T-helper 17 cell (primary cell): ENCODE results near the gene ZNRF2. TPM values are rescaled to one million over a fixed set of nuclear protein-coding genes. Genes with fewer than 3 reads are reported as not detected.
"Not testable (repeated sequence)": the region's sequence is repeated elsewhere in the genome, so short reads cannot be mapped to it uniquely, and the experiment has no call there.

ENCODE experiments used
- ATAC-seq: fragments of 150-1000 bp; cut with Tn5 transposase; 2 replicates; pipeline ENCODE4 v1.10.0; 2021; ENCODE audit warnings: mild to moderate bottlenecking, moderate library complexity
- DNase-seq, 3 donors: peaks; one replicate each; pipeline versions ENCODE4 v3.0.0 to v3.0.0-alpha.2; 2020 to 2021
- H3K9me3 ChIP-seq: one replicate; pipeline ENCODE4 v1.7.0; 2013; ENCODE audit warnings: low read length, mild to moderate bottlenecking; ENCODE audit not compliant: control insufficient read depth, poor library complexity, severe bottlenecking
- H3K27ac Mint-ChIP-seq: one replicate; pipeline ENCODE4 v1.8.0; 2022; ENCODE audit warnings: mild to moderate bottlenecking, moderate library complexity, mixed read lengths
- H3K27me3 Mint-ChIP-seq: one replicate; pipeline ENCODE4 v1.8.0; 2022; ENCODE audit warnings: mixed read lengths
- H3K36me3 Mint-ChIP-seq: one replicate; pipeline ENCODE4 v1.8.0; 2022; ENCODE audit warnings: low read depth, mixed read lengths
- H3K4me1 Mint-ChIP-seq: one replicate; pipeline ENCODE4 v1.8.0; 2022; ENCODE audit warnings: mild to moderate bottlenecking, mixed read lengths
- H3K4me3 Mint-ChIP-seq: one replicate; pipeline ENCODE4 v1.8.0; 2022; ENCODE audit warnings: mild to moderate bottlenecking, moderate library complexity, mixed read lengths
- total RNA-seq, 4 donors: library from RNA in 2 of 4; stranded (reverse) in 2 of 4; gene quantifications; one replicate each; pipeline ENCODE4 v1.2.3 and lab custom pipeline; 2022 to 2026

ZNRF2 gene
- total RNA-seq, 2 donors from 2014 or later: 26.8 to 31.6 TPM

GRCh38 chr7:30369879-30370278 lies 85.5 kb downstream of the ZNRF2 start:
- no peaks in the 10 kb centered on the region for H3K27me3 Mint-ChIP-seq
- no peak overlapping the region for H3K4me3 Mint-ChIP-seq
- ATAC-seq (no peak), DNase-seq (no peak)
- no peak overlapping the region for H3K27ac Mint-ChIP-seq
- peaks cover 3% of the 10 kb centered on the region for H3K36me3 Mint-ChIP-seq
- no peaks in the 10 kb centered on the region for H3K9me3 ChIP-seq
- H3K4me1 Mint-ChIP-seq: peaks cover 3% of the 10 kb centered on the region

GRCh38 chr7:30371321-30371720 lies 86.9 kb downstream of the ZNRF2 start:
- H3K36me3 Mint-ChIP-seq: peaks cover 3% of the 10 kb centered on the region
- DNase-seq (no peak), ATAC-seq (no peak)
- peaks cover 3% of the 10 kb centered on the region for H3K4me1 Mint-ChIP-seq
- no peaks in the 10 kb centered on the region for H3K27me3 Mint-ChIP-seq
- H3K27ac Mint-ChIP-seq: no peak overlapping the region
- no peak overlapping the region for H3K4me3 Mint-ChIP-seq
- no peaks in the 10 kb centered on the region for H3K9me3 ChIP-seq

GRCh38 chr7:30378275-30378674 lies 93.9 kb downstream of the ZNRF2 start:
- DNase-seq (no peak), ATAC-seq (no peak)
- H3K4me1 Mint-ChIP-seq: peaks cover 9% of the 10 kb centered on the region
- H3K9me3 ChIP-seq: no peaks in the 10 kb centered on the region
- no peaks in the 10 kb centered on the region for H3K27me3 Mint-ChIP-seq
- peaks cover 2% of the 10 kb centered on the region for H3K36me3 Mint-ChIP-seq
- H3K4me3 Mint-ChIP-seq: no peak overlapping the region
- no peak overlapping the region for H3K27ac Mint-ChIP-seq

GRCh38 chr7:30379131-30379530 lies 94.7 kb downstream of the ZNRF2 start:
- ATAC-seq (no peak), DNase-seq (no peak)
- Mint-ChIP-seq H3K4me1 (peaks cover 7% of the 10 kb centered on the region), H3K36me3 (no peaks in the 10 kb centered on the region), H3K27me3 (no peaks in the 10 kb centered on the region), H3K27ac (no peak overlapping the region), H3K4me3 (no peak overlapping the region)
- H3K9me3 ChIP-seq: no peaks in the 10 kb centered on the region

GRCh38 chr7:30379741-30380140 lies 95.3 kb downstream of the ZNRF2 start:
- H3K27me3 Mint-ChIP-seq: no peaks in the 10 kb centered on the region

GRCh38 chr7:30380294-30380693 lies 95.9 kb downstream of the ZNRF2 start:
- DNase-seq (no peak), ATAC-seq (no peak)
- Mint-ChIP-seq H3K4me1 (peaks cover 7% of the 10 kb centered on the region), H3K27me3 (no peaks in the 10 kb centered on the region), H3K36me3 (no peaks in the 10 kb centered on the region), H3K27ac (no peak overlapping the region), H3K4me3 (no peak overlapping the region)
- H3K9me3 ChIP-seq: no peaks in the 10 kb centered on the region

More at GRCh38 chr7:30379741-30380140, 95.3 kb downstream of the ZNRF2 start:
- Mint-ChIP-seq H3K4me1 (peaks cover 7% of the 10 kb centered on the region), H3K4me3 (no peak overlapping the region), H3K27ac (no peak overlapping the region), H3K36me3 (no peaks in the 10 kb centered on the region)
- ATAC-seq (no peak), DNase-seq (no peak)
- H3K9me3 ChIP-seq: no peaks in the 10 kb centered on the region

- H3K27me3 Mint-ChIP-seq, H3K4me1 Mint-ChIP-seq, DNase-seq, H3K27ac Mint-ChIP-seq, H3K9me3 ChIP-seq, H3K4me3 Mint-ChIP-seq, ATAC-seq, H3K36me3 Mint-ChIP-seq: not testable (repeated sequence)
Observed at GRCh38 chr7:30380824-30381223, 96.4 kb downstream of the ZNRF2 start.

- Mint-ChIP-seq H3K36me3 (no peaks in the 10 kb centered on the region), H3K27ac (no peak overlapping the region), H3K4me1 (peaks cover 6% of the 10 kb centered on the region), H3K4me3 (no peak overlapping the region), H3K27me3 (no peaks in the 10 kb centered on the region)
- DNase-seq: no peak
- ATAC-seq: no peak
- H3K9me3 ChIP-seq: no peaks in the 10 kb centered on the region
Observed at GRCh38 chr7:30382607-30383006, 98.2 kb downstream of the ZNRF2 start.

GRCh38 chr7:30389791-30390190 lies 105.4 kb downstream of the ZNRF2 start:
- H3K9me3 ChIP-seq: no peaks in the 10 kb centered on the region
- Mint-ChIP-seq H3K4me1 (peaks cover 9% of the 10 kb centered on the region), H3K36me3 (peaks cover 7% of the 10 kb centered on the region), H3K27ac (peak overlapping the region; percentile 29), H3K4me3 (no peak overlapping the region), H3K27me3 (no peaks in the 10 kb centered on the region)
- ATAC-seq: no peak
- DNase-seq: no peak

- no peaks in the 10 kb centered on the region for H3K27me3 Mint-ChIP-seq
- ATAC-seq: no peak
- H3K36me3 Mint-ChIP-seq: peaks cover 8% of the 10 kb centered on the region
- DNase-seq: no peak
- no peak overlapping the region for H3K4me3 Mint-ChIP-seq
- no peaks in the 10 kb centered on the region for H3K9me3 ChIP-seq
- peaks cover 9% of the 10 kb centered on the region for H3K4me1 Mint-ChIP-seq
- peak overlapping the region; percentile 29 for H3K27ac Mint-ChIP-seq
Observed at GRCh38 chr7:30390736-30391636, 106.6 kb downstream of the ZNRF2 start.

GRCh38 chr7:30391806-30392205 lies 107.4 kb downstream of the ZNRF2 start:
- H3K27ac Mint-ChIP-seq: no peak overlapping the region

GRCh38 chr7:30395676-30396075 lies 111.3 kb downstream of the ZNRF2 start:
- DNase-seq: no peak
- Mint-ChIP-seq H3K27me3 (no peaks in the 10 kb centered on the region), H3K4me1 (peaks cover 2% of the 10 kb centered on the region), H3K4me3 (no peak overlapping the region), H3K36me3 (peaks cover 2% of the 10 kb centered on the region), H3K27ac (no peak overlapping the region)
- H3K9me3 ChIP-seq: no peaks in the 10 kb centered on the region
- no peak for ATAC-seq

More at GRCh38 chr7:30391806-30392205, 107.4 kb downstream of the ZNRF2 start:
- Mint-ChIP-seq H3K27me3 (no peaks in the 10 kb centered on the region), H3K4me3 (no peak overlapping the region), H3K36me3 (peaks cover 8% of the 10 kb centered on the region), H3K4me1 (peaks cover 9% of the 10 kb centered on the region)
- ATAC-seq (no peak), DNase-seq (no peak)
- no peaks in the 10 kb centered on the region for H3K9me3 ChIP-seq

GRCh38 chr7:30396389-30396788 lies 112.0 kb downstream of the ZNRF2 start:
- no peak overlapping the region for H3K27ac Mint-ChIP-seq
- H3K36me3 Mint-ChIP-seq: peaks cover 2% of the 10 kb centered on the region
- ATAC-seq (no peak), DNase-seq (no peak)
- H3K4me3 Mint-ChIP-seq: no peak overlapping the region
- H3K4me1 Mint-ChIP-seq: peaks cover 2% of the 10 kb centered on the region
- no peaks in the 10 kb centered on the region for H3K9me3 ChIP-seq
- no peaks in the 10 kb centered on the region for H3K27me3 Mint-ChIP-seq

GRCh38 chr7:30403477-30403876 lies 119.1 kb downstream of the ZNRF2 start:
- no peaks in the 10 kb centered on the region for H3K36me3 Mint-ChIP-seq
- H3K9me3 ChIP-seq: no peaks in the 10 kb centered on the region
- ATAC-seq (no peak), DNase-seq (no peak)
- no peak overlapping the region for H3K27ac Mint-ChIP-seq
- no peaks in the 10 kb centered on the region for H3K27me3 Mint-ChIP-seq
- peaks cover 5% of the 10 kb centered on the region for H3K4me1 Mint-ChIP-seq
- H3K4me3 Mint-ChIP-seq: no peak overlapping the region
